ENCODE data around the gene GRM8. TPM values are rescaled to one million over a fixed set of nuclear protein-coding genes. Genes with fewer than 3 reads are reported as not detected.
"Not testable (repeated sequence)": the region's sequence is repeated elsewhere in the genome, so short reads cannot be mapped to it uniquely, and the experiment has no call there.

GRM8 gene
- total RNA-seq, 1 donor from 2014 or later: 7.8 TPM

- Mint-ChIP-seq H3K9me3 (ENCODE audit: unreplicated experiment) (no peaks in the 10 kb centered on the region), H3K4me1 (ENCODE audit: low read depth, unreplicated experiment) (peaks cover 26% of the 10 kb centered on the region), H3K27ac (ENCODE audit: unreplicated experiment) (peak overlapping the region; percentile 96), H3K4me3 (ENCODE audit: unreplicated experiment) (no peak overlapping the region), H3K27me3 (ENCODE audit: unreplicated experiment) (no peaks in the 10 kb centered on the region), H3K36me3 (ENCODE audit: unreplicated experiment) (no peaks in the 10 kb centered on the region)
- DNase-seq: no peak
- no peak for TF ChIP-seq CTCF (IDR thresholded peaks at IDR 0.05; ENCODE audit: partially characterized antibody, unreplicated experiment)
Measured at GRCh38 chr7:126881315-126881714, 371.4 kb downstream of the GRM8 start.

GRCh38 chr7:126876536-126876935 is 376.2 kb downstream of the GRM8 start:
- not testable (repeated sequence) for H3K9me3 Mint-ChIP-seq (ENCODE audit: unreplicated experiment); H3K4me3 Mint-ChIP-seq (ENCODE audit: unreplicated experiment); H3K27me3 Mint-ChIP-seq (ENCODE audit: unreplicated experiment); H3K27ac Mint-ChIP-seq (ENCODE audit: unreplicated experiment); DNase-seq; H3K36me3 Mint-ChIP-seq (ENCODE audit: unreplicated experiment)
- peaks cover 15% of the 10 kb centered on the region for H3K4me1 Mint-ChIP-seq (ENCODE audit: low read depth, unreplicated experiment)

- H3K36me3 Mint-ChIP-seq (ENCODE audit: unreplicated experiment): no peaks in the 10 kb centered on the region
- no peak overlapping the region for H3K4me3 Mint-ChIP-seq (ENCODE audit: unreplicated experiment)
- H3K27ac Mint-ChIP-seq (ENCODE audit: unreplicated experiment): no peak overlapping the region
- H3K27me3 Mint-ChIP-seq (ENCODE audit: unreplicated experiment): no peaks in the 10 kb centered on the region
- no peak for DNase-seq
- TF ChIP-seq CTCF (IDR thresholded peaks at IDR 0.05; ENCODE audit: partially characterized antibody, unreplicated experiment): peak; percentile 73
- H3K9me3 Mint-ChIP-seq (ENCODE audit: unreplicated experiment): no peaks in the 10 kb centered on the region
- H3K4me1 Mint-ChIP-seq (ENCODE audit: low read depth, unreplicated experiment): no peaks in the 10 kb centered on the region
Measured at GRCh38 chr7:126856691-126857291, 395.9 kb downstream of the GRM8 start.

GRCh38 chr7:126845331-126845730 is 407.4 kb downstream of the GRM8 start:
- Mint-ChIP-seq H3K4me3 (ENCODE audit: unreplicated experiment) (no peak overlapping the region), H3K27ac (ENCODE audit: unreplicated experiment) (no peak overlapping the region), H3K9me3 (ENCODE audit: unreplicated experiment) (no peaks in the 10 kb centered on the region), H3K36me3 (ENCODE audit: unreplicated experiment) (no peaks in the 10 kb centered on the region), H3K4me1 (ENCODE audit: low read depth, unreplicated experiment) (no peaks in the 10 kb centered on the region), H3K27me3 (ENCODE audit: unreplicated experiment) (no peaks in the 10 kb centered on the region)
- DNase-seq: no peak
- TF ChIP-seq CTCF (IDR thresholded peaks at IDR 0.05; ENCODE audit: partially characterized antibody, unreplicated experiment): no peak

- H3K27me3 Mint-ChIP-seq (ENCODE audit: unreplicated experiment): no peaks in the 10 kb centered on the region
- H3K4me1 Mint-ChIP-seq (ENCODE audit: low read depth, unreplicated experiment): no peaks in the 10 kb centered on the region
- no peak for DNase-seq
- no peaks in the 10 kb centered on the region for H3K36me3 Mint-ChIP-seq (ENCODE audit: unreplicated experiment)
- H3K9me3 Mint-ChIP-seq (ENCODE audit: unreplicated experiment): no peaks in the 10 kb centered on the region
- H3K4me3 Mint-ChIP-seq (ENCODE audit: unreplicated experiment): no peak overlapping the region
- H3K27ac Mint-ChIP-seq (ENCODE audit: unreplicated experiment): no peak overlapping the region
- no peak for TF ChIP-seq CTCF (IDR thresholded peaks at IDR 0.05; ENCODE audit: partially characterized antibody, unreplicated experiment)
Measured at GRCh38 chr7:126843883-126844282, 408.9 kb downstream of the GRM8 start.
